ENCODE data around the gene CNTD1. TPM values are rescaled to one million over a fixed set of nuclear protein-coding genes. Genes with fewer than 3 reads are reported as not detected.
"Not testable (repeated sequence)": the region's sequence is repeated elsewhere in the genome, so short reads cannot be mapped to it uniquely, and the experiment has no call there.

Gene CNTD1
- total RNA-seq, 2 donors from 2014 or later = 1.4 to 7.7 TPM

DNA sequence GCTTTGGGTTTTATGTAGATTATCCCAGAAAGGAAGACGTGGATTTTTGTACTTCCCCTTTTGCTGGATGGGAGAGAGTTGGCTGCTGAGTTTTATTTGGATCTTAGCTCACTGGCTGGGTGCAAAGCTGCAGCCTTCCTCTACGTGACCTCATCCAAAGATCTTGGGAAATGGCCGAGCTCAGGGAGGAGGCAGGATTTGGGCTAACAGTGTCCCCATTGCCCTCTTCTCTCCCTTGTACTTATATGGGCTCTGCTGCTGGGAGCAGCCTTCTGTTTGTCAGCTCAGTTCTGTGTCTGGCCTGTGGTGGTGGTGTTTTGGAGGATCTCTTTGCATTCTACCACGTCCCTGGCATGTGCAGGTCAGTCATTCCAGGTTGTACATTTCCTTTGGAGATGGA, 54.3 kb downstream of the CNTD1 start:
- Histone ChIP-seq H3K36me3 (no peaks in the 10 kb centered on the region), H3K4me1 (replicated peaks) (no peaks in the 10 kb centered on the region), H3K27ac (peak overlapping the region; percentile 50 to 51), H3K27me3 (replicated peaks; ENCODE audit: insufficient read depth) (no peaks in the 10 kb centered on the region), H3K9me3 (no peaks in the 10 kb centered on the region), H3K4me3 (peak overlapping the region; percentile 21 to 24)
- no peak for DNase-seq (ENCODE audit: low spot score)
- WGBS = 69% methylated on average over 4 of the region's 4 CpGs
- TF ChIP-seq, protein P1, sequence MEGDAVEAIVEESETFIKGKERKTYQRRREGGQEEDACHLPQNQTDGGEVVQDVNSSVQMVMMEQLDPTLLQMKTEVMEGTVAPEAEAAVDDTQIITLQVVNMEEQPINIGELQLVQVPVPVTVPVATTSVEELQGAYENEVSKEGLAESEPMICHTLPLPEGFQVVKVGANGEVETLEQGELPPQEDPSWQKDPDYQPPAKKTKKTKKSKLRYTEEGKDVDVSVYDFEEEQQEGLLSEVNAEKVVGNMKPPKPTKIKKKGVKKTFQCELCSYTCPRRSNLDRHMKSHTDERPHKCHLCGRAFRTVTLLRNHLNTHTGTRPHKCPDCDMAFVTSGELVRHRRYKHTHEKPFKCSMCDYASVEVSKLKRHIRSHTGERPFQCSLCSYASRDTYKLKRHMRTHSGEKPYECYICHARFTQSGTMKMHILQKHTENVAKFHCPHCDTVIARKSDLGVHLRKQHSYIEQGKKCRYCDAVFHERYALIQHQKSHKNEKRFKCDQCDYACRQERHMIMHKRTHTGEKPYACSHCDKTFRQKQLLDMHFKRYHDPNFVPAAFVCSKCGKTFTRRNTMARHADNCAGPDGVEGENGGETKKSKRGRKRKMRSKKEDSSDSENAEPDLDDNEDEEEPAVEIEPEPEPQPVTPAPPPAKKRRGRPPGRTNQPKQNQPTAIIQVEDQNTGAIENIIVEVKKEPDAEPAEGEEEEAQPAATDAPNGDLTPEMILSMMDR (IDR thresholded peaks at IDR 0.05) = no peak
- TF ChIP-seq POLR2AphosphoS5 (IDR thresholded peaks at IDR 0.05) = peak; percentile 10
- intact Hi-C loops (cut with DNase I) = no loop called here

DNA sequence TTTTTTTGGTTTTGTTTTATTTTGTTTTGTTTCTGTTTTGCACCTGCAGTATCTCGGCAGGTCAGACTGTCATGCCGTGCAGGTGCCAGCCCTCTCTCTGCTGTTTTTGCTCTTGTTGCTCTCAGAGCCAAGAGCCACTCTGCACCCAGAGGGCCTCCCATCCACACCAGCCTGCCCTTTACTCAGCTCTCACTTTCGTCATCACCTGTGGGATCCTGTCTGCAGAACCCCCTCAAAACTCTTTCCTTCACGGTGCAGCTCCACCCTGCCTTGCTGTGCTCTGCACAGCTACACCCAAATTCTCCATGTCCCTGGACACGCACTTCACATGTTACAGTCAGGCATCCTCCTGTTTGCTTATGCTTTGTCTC, 54.9 kb downstream of the CNTD1 start:
- Histone ChIP-seq H3K4me1 (replicated peaks) (no peaks in the 10 kb centered on the region), H3K27ac (peak overlapping the region in 1 of 2 donors; percentile 12), H3K27me3 (replicated peaks; ENCODE audit: insufficient read depth) (no peaks in the 10 kb centered on the region), H3K4me3 (peak overlapping the region; percentile 21 to 24), H3K9me3 (no peaks in the 10 kb centered on the region), H3K36me3 (no peaks in the 10 kb centered on the region)
- intact Hi-C loops (cut with DNase I) = no loop called here
- no peak for DNase-seq (ENCODE audit: low spot score)
- 64% methylated on average over 5 of the region's 5 CpGs for WGBS
- TF ChIP-seq POLR2AphosphoS5 (IDR thresholded peaks at IDR 0.05) (no peak), POLR2A (IDR thresholded peaks at IDR 0.05) (no peak)
- TF ChIP-seq, protein P1 (IDR thresholded peaks at IDR 0.05) = no peak

DNA sequence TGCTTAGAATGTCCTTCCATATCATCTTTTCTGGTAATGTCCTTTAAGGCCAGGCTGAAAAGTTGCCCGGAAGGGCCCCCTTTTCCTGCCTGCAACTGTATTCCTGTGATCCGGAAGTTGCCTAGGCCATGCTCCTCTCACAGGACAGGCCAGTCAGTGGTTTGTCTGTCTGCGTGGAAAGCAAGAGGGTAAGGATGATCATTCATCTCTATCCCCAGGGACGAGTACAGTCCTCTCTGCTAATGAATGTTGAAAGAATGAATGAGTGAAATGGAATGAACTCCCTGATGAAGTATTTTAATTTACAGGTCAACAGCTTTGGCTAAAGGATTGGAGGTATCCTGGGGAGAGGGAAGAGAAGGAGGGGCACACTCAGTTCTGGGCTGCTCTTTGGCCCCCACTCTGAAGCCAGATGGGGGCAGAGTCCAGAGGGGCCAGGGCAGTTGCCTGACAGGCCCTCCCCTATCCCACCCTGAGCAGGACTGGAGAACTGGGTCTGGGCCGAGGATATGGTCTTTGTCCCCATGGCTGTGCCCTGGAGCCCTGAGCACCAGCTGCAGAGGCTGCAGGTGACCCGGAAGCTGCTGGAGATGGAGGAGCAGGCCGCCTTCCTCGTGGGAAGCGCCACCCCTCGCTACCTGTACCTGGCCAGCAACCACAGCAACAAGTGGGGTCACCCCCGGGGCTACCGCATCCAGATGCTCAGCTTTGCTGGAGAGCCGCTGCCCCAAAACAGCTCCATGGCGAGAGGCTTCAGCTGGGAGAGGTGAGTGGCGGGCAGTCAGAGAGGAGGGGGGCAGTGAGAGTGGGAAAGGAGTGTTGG, 55.5 kb downstream of the CNTD1 start:
- H3K9me3 ChIP-seq = no peaks in the 10 kb centered on the region
- no peaks in the 10 kb centered on the region for H3K27me3 ChIP-seq (replicated peaks; ENCODE audit: insufficient read depth)
- WGBS = 79% methylated on average over 15 of the region's 15 CpGs
- no peaks in the 10 kb centered on the region for H3K4me1 ChIP-seq (replicated peaks)
- intact Hi-C loops (cut with DNase I) = no loop called here
- no peak for DNase-seq (ENCODE audit: low spot score)
- H3K36me3 ChIP-seq = no peaks in the 10 kb centered on the region
- no peak for TF ChIP-seq POLR2AphosphoS5 (IDR thresholded peaks at IDR 0.05)
- peak overlapping the region; percentile 21 to 24 for H3K4me3 ChIP-seq
- H3K27ac ChIP-seq = peak overlapping the region in 1 of 2 donors; percentile 12

DNA sequence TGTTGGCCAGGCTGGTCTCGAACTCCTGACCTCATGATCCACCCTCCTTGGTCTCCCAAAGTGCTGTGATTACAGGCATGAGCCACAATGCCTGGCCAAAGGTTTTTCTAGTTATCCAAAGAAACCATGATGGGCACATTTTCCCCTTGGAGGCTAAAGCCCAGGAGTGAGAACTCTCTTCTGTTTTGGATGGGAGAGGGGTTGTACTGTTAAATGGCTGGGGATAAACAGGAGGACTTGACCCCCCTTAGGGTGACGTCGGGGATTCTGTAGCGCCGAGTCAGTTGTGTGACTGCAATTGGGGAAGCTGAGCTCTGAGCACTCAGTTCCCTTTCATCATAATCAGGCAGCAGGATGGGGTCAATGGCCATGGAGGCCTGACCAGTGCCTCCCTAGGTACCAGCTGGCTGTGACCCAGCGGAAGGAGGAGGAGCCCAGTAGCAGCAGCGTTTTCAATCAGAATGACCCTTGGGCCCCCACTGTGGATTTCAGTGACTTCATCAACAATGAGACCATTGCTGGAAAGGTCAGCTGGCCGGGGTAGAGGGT, 56.5 kb downstream of the CNTD1 start:
- H3K9me3 ChIP-seq = no peaks in the 10 kb centered on the region
- intact Hi-C loops (cut with DNase I) = no loop called here
- no peak for DNase-seq (ENCODE audit: low spot score)
- no peaks in the 10 kb centered on the region for H3K36me3 ChIP-seq
- TF ChIP-seq POLR2A (IDR thresholded peaks at IDR 0.05) (no peak), POLR2AphosphoS5 (IDR thresholded peaks at IDR 0.05) (no peak)
- TF ChIP-seq, protein P1 (IDR thresholded peaks at IDR 0.05) = no peak
- no peaks in the 10 kb centered on the region for H3K4me1 ChIP-seq (replicated peaks)
- no peaks in the 10 kb centered on the region for H3K27me3 ChIP-seq (replicated peaks; ENCODE audit: insufficient read depth)
- no peak overlapping the region for H3K4me3 ChIP-seq
- WGBS = 75% methylated on average over 8 of the region's 8 CpGs
- H3K27ac ChIP-seq = no peak overlapping the region

DNA sequence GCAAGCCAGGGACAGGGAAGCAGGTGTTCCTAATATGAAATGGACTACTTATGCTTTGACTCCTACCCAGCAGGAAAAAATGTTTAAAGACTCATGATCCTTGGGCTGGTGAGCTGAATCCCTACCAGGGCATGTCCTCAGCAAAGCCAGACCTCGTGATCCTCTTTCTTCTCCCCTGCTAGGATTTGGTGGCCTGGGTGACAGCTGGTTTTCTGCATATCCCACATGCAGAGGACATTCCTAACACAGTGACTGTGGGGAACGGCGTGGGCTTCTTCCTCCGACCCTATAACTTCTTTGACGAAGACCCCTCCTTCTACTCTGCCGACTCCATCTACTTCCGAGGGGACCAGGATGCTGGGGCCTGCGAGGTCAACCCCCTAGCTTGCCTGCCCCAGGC, 57.4 kb downstream of the CNTD1 start:
- H3K4me1 ChIP-seq (replicated peaks); H3K27me3 ChIP-seq (replicated peaks; ENCODE audit: insufficient read depth); H3K4me3 ChIP-seq; DNase-seq (ENCODE audit: low spot score); intact Hi-C loops (cut with DNase I); H3K36me3 ChIP-seq; H3K9me3 ChIP-seq; H3K27ac ChIP-seq: not testable (repeated sequence)
- 74% methylated on average over 6 of the region's 8 CpGs for WGBS

DNA sequence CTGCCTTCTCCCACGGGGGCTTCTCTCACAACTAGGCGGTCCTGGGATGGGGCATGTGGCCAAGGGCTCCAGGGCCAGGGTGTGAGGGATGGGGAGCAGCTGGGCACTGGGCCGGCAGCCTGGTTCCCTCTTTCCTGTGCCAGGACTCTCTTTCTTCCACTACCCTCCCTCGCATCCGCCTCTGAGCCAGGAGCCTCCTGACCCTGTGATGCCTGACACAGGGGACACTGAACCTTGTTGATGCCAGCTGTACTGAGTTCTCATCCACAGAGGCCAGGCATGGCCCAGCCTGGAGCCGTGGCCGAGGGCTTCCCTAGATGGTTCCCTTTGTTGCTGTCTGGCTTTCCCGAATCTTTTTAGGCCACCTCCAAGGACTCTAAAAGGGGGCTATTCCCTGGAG, 57.9 kb downstream of the CNTD1 start:
- H3K36me3 ChIP-seq; intact Hi-C loops (cut with DNase I); H3K4me3 ChIP-seq; H3K9me3 ChIP-seq; H3K27me3 ChIP-seq (replicated peaks; ENCODE audit: insufficient read depth); H3K4me1 ChIP-seq (replicated peaks); DNase-seq (ENCODE audit: low spot score); H3K27ac ChIP-seq: not testable (repeated sequence)
- 86% methylated on average over 8 of the region's 8 CpGs for WGBS

Data from prostate gland (tissue), 2 donors.